Measurements from ENCODE around the gene IL1RAPL2.

The IL1RAPL2 gene

DNA sequence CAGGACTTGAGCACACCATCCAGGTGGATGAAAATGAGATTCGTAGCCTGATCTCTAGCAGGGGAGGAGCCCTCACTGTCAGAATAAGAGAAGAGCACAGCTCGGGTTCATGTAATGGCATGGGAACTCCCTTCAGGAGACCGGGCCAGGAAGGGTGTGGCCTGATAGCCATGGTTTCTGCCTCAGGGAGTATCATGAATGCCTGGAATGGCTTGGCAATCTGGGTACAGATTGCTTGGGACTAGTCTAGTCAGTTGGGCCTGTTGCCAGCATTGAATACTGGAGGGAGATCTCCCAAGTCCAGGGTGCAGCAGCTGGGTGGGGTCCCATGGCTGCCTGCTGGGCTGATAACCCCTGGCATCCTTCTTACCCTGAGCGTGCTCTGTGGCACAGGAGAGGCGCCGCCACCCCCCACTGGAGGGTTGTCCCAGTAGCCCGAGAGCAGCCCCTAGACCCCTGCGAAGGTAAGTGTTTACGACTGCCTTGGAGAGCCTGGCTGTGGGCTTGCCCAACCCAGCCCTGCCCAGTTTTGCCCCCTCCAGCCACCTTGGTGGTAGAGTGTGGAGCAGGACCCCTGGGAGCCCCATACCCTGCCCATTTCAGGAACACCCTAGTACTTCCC is 355.7 kb downstream of the IL1RAPL2 start:
- TF ChIP-seq, protein P1, sequence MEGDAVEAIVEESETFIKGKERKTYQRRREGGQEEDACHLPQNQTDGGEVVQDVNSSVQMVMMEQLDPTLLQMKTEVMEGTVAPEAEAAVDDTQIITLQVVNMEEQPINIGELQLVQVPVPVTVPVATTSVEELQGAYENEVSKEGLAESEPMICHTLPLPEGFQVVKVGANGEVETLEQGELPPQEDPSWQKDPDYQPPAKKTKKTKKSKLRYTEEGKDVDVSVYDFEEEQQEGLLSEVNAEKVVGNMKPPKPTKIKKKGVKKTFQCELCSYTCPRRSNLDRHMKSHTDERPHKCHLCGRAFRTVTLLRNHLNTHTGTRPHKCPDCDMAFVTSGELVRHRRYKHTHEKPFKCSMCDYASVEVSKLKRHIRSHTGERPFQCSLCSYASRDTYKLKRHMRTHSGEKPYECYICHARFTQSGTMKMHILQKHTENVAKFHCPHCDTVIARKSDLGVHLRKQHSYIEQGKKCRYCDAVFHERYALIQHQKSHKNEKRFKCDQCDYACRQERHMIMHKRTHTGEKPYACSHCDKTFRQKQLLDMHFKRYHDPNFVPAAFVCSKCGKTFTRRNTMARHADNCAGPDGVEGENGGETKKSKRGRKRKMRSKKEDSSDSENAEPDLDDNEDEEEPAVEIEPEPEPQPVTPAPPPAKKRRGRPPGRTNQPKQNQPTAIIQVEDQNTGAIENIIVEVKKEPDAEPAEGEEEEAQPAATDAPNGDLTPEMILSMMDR (IDR thresholded peaks at IDR 0.05; ENCODE audit: control insufficient read depth, insufficient read depth, low read depth, low read length, missing control alignments), result no peak
- H3K4me3 ChIP-seq (ENCODE audit: control insufficient read depth, low read depth, low read length), result no peak overlapping the region
- DNase-seq (ENCODE audit: low read depth), result no peak

DNA sequence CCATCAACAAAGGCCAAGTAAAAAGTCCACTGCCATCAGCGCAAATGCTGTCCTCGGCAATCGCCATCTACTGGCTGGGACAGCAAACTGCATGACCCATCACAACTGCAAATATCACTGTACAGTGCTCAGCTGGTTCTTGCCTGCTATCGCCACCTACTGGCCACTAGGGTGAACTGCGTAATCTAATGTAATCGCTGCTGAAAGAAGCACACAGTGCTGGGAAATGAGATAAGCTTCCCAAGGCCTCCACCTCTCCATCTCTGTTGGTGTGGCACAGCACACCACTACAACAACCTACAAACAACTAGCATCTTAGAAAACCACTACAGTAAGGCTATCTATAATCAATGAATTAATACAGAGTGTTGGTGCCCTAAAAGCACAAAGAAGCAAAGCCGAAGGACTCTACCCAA is 356.2 kb downstream of the IL1RAPL2 start:
- DNase-seq (ENCODE audit: low read depth), result peak; percentile 24
- no peak overlapping the region for H3K4me3 ChIP-seq (ENCODE audit: control insufficient read depth, low read depth, low read length)
- TF ChIP-seq, protein P1 (IDR thresholded peaks at IDR 0.05; ENCODE audit: control insufficient read depth, insufficient read depth, low read depth, low read length, missing control alignments), result peak; percentile 98

DNA sequence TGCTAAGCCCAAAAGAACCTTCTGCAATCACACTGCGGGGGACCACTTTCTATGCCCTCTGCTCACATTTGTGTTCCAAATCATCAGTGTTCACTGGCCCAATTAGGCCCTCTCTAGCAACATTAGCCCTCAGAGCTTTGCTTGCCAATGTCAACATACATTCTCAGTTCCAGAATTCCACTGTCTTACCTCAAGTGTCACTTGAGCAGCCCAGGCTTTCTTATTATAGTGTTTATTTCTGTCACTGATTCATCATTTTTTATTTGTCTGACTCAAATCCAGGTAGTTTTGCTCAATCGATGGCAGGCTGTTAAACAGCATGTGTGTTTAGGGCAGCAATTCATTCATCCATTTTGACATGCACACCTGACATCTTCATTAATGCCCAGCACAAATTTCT is 363.3 kb downstream of the IL1RAPL2 start:
- DNase-seq (ENCODE audit: low read depth), result no peak
- H3K4me3 ChIP-seq (ENCODE audit: control insufficient read depth, low read depth, low read length), result no peak overlapping the region
- TF ChIP-seq, protein P1 (IDR thresholded peaks at IDR 0.05; ENCODE audit: control insufficient read depth, insufficient read depth, low read depth, low read length, missing control alignments), result no peak

DNA sequence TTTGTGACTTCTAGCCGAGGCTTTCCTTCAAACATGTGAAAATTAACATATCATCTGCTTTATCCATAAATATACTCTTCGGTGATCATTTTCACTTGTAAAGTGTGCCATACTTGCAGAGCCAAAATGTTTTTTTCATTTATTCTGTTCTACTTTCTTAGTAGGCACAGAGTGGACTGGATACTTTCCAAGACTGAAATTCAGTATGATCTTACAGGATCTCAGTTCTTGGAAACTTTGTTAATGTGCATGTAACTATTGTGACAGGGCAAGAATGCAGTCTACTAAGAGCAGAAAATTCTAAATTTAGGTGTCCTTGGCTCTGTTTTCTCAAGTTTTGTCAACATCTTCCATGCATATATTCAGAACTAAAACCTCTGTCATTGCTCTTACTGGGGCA is 369.6 kb downstream of the IL1RAPL2 start:
- no peak for DNase-seq (ENCODE audit: low read depth)
- H3K4me3 ChIP-seq (ENCODE audit: control insufficient read depth, low read depth, low read length), result no peak overlapping the region
- TF ChIP-seq, protein P1 (IDR thresholded peaks at IDR 0.05; ENCODE audit: control insufficient read depth, insufficient read depth, low read depth, low read length, missing control alignments), result no peak

DNA sequence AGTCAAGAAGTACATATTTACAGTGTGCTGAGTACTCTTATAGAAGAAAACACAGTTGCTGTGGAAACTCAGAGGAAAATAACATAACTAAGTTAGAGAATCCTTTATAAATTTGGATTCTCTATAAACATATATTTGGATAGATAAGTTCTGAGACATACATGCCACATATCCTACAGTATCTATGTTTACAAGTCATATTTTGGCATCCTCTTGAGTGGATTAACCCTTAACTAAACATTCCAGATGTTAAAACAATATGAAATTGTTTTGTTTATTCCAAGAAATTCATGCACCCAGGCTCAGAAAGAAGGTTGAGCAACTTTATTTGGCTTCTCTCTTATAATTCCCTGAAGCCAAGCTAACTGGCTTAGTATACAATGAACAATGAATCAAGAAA is 387.3 kb downstream of the IL1RAPL2 start:
- H3K4me3 ChIP-seq (ENCODE audit: control insufficient read depth, low read depth, low read length), result no peak overlapping the region
- TF ChIP-seq, protein P1 (IDR thresholded peaks at IDR 0.05; ENCODE audit: control insufficient read depth, insufficient read depth, low read depth, low read length, missing control alignments), result no peak
- DNase-seq (ENCODE audit: low read depth), result no peak

DNA sequence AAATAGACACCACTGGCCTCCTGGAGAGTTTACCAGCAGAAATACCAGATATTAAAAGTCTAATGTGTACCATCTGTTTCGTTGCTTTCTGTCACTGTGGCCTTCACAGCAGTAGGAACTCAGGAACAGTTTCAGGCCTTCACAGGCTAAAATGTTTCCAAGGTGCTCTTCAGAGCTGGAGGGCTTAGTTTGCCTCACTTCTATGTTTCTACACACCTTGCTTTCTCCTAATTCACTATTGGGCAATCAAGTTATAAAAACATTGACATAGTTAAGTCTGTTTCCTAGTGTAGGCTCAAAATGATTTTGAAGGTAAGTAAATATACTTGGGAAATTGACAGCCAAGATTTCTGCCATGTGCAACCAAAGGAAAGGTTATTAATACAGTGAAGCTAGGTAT is 395.9 kb downstream of the IL1RAPL2 start:
- TF ChIP-seq, protein P1 (IDR thresholded peaks at IDR 0.05; ENCODE audit: control insufficient read depth, insufficient read depth, low read depth, low read length, missing control alignments), result no peak
- no peak for DNase-seq (ENCODE audit: low read depth)
- H3K4me3 ChIP-seq (ENCODE audit: control insufficient read depth, low read depth, low read length), result no peak overlapping the region
